SJCRH30 (cell line): ENCODE results near the gene LAT. TPM values are rescaled to one million over a fixed set of nuclear protein-coding genes. Genes with fewer than 3 reads are reported as not detected.

Experiments used
- DNase-seq, 2 experiments: peaks; one replicate each; pipeline ENCODE4 v3.0.0-alpha.2; 2015 to 2020
- H3K27ac ChIP-seq: fragments of 250-450 bp; sonication (Bioruptor Pico); 2 replicates; pipeline ENCODE4 v1.5.1; 2020; ENCODE audit warnings: mild to moderate bottlenecking, moderate library complexity
- H3K27me3 ChIP-seq: fragments of 250-450 bp; sonication (Bioruptor Pico); 2 replicates; pipeline ENCODE4 v1.5.1; 2020; ENCODE audit warnings: mild to moderate bottlenecking, moderate library complexity
- H3K36me3 ChIP-seq: fragments of 250-450 bp; sonication (Bioruptor Pico); 2 replicates; pipeline ENCODE4 v1.5.1; 2020; ENCODE audit warnings: mild to moderate bottlenecking, moderate library complexity
- H3K4me1 ChIP-seq: fragments of 250-450 bp; sonication (Bioruptor Pico); 2 replicates; pipeline ENCODE4 v1.5.1; 2020; ENCODE audit warnings: mild to moderate bottlenecking, moderate library complexity
- H3K4me3 ChIP-seq: fragments of 250-450 bp; sonication (Bioruptor Pico); 2 replicates; pipeline ENCODE4 v1.5.1; 2020; ENCODE audit warnings: mild to moderate bottlenecking, moderate library complexity
- H3K9me3 ChIP-seq: fragments of 250-450 bp; sonication (Bioruptor Pico); replicated peaks from 2 replicates; pipeline ENCODE4 v1.5.1; 2020; ENCODE audit warnings: mild to moderate bottlenecking, moderate library complexity
- total RNA-seq: library from RNA; depleted of rRNA; stranded (reverse); fragments of >200 nt; shearing (Covaris generic); gene quantifications from 2 replicates; pipeline ENCODE4 v1.2.3, GENCODE V29; 2014

The LAT gene
- total RNA-seq, 1 experiment from 2014 or later: 1.6 TPM

GRCh38 chr16:29009838-29010166 is 24.9 kb downstream of the LAT start:
- Histone ChIP-seq H3K27ac (no peak overlapping the region), H3K4me1 (no peaks in the 10 kb centered on the region), H3K27me3 (no peaks in the 10 kb centered on the region), H3K9me3 (no peaks in the 10 kb centered on the region), H3K36me3 (no peaks in the 10 kb centered on the region), H3K4me3 (no peak overlapping the region)
- no peak for DNase-seq

- DNase-seq: no peak
- Histone ChIP-seq H3K9me3 (no peaks in the 10 kb centered on the region), H3K4me3 (no peak overlapping the region), H3K36me3 (no peaks in the 10 kb centered on the region), H3K27ac (no peak overlapping the region), H3K4me1 (no peaks in the 10 kb centered on the region), H3K27me3 (no peaks in the 10 kb centered on the region)
These were observed 26.3 kb downstream of the LAT start for GRCh38 chr16:29011112-29011511.

GRCh38 chr16:29011851-29012250 is 27.0 kb downstream of the LAT start:
- H3K27me3 ChIP-seq: no peaks in the 10 kb centered on the region
- H3K4me3 ChIP-seq: no peak overlapping the region
- H3K27ac ChIP-seq: no peak overlapping the region
- no peaks in the 10 kb centered on the region for H3K36me3 ChIP-seq
- DNase-seq: no peak
- no peaks in the 10 kb centered on the region for H3K4me1 ChIP-seq
- H3K9me3 ChIP-seq: no peaks in the 10 kb centered on the region

GRCh38 chr16:29012913-29013553 is 28.2 kb downstream of the LAT start:
- no peaks in the 10 kb centered on the region for H3K27me3 ChIP-seq
- H3K9me3 ChIP-seq: no peaks in the 10 kb centered on the region
- no peak overlapping the region for H3K4me3 ChIP-seq
- H3K27ac ChIP-seq: no peak overlapping the region
- no peaks in the 10 kb centered on the region for H3K4me1 ChIP-seq
- H3K36me3 ChIP-seq: no peaks in the 10 kb centered on the region
- no peak for DNase-seq

- no peaks in the 10 kb centered on the region for H3K36me3 ChIP-seq
- H3K4me1 ChIP-seq: no peaks in the 10 kb centered on the region
- DNase-seq: no peak
- no peaks in the 10 kb centered on the region for H3K9me3 ChIP-seq
- H3K4me3 ChIP-seq: no peak overlapping the region
- no peaks in the 10 kb centered on the region for H3K27me3 ChIP-seq
- H3K27ac ChIP-seq: no peak overlapping the region
These were observed 29.8 kb downstream of the LAT start for GRCh38 chr16:29014561-29015069.

GRCh38 chr16:29022196-29022595 is 37.3 kb downstream of the LAT start:
- no peak overlapping the region for H3K27ac ChIP-seq
- H3K4me1 ChIP-seq: no peaks in the 10 kb centered on the region
- H3K36me3 ChIP-seq: no peaks in the 10 kb centered on the region
- no peaks in the 10 kb centered on the region; the same call in 1 of the 2 replicates for H3K27me3 ChIP-seq
- DNase-seq: no peak
- H3K9me3 ChIP-seq: no peaks in the 10 kb centered on the region
- H3K4me3 ChIP-seq: no peak overlapping the region

- DNase-seq: no peak
- H3K36me3 ChIP-seq: no peaks in the 10 kb centered on the region
- no peak overlapping the region for H3K27ac ChIP-seq
- no peaks in the 10 kb centered on the region for H3K4me1 ChIP-seq
- no peak overlapping the region for H3K4me3 ChIP-seq
- no peaks in the 10 kb centered on the region for H3K9me3 ChIP-seq
- H3K27me3 ChIP-seq: no peaks in the 10 kb centered on the region; the same call in 1 of the 2 replicates
These were observed 38.7 kb downstream of the LAT start for GRCh38 chr16:29023279-29024277.

GRCh38 chr16:29024278-29024677 is 39.4 kb downstream of the LAT start:
- Histone ChIP-seq H3K36me3 (no peaks in the 10 kb centered on the region), H3K4me1 (no peaks in the 10 kb centered on the region), H3K4me3 (no peak overlapping the region), H3K27ac (no peak overlapping the region), H3K27me3 (no peaks in the 10 kb centered on the region; the same call in 1 of the 2 replicates), H3K9me3 (no peaks in the 10 kb centered on the region)
- no peak for DNase-seq

- Histone ChIP-seq H3K27me3 (no peaks in the 10 kb centered on the region; the same call in 1 of the 2 replicates), H3K9me3 (no peaks in the 10 kb centered on the region), H3K36me3 (no peaks in the 10 kb centered on the region), H3K4me1 (no peaks in the 10 kb centered on the region), H3K4me3 (no peak overlapping the region), H3K27ac (no peak overlapping the region)
- DNase-seq: no peak
These were observed 40.4 kb downstream of the LAT start for GRCh38 chr16:29025218-29025617.

- H3K4me1 ChIP-seq: no peaks in the 10 kb centered on the region
- no peak overlapping the region for H3K27ac ChIP-seq
- H3K27me3 ChIP-seq: no peaks in the 10 kb centered on the region
- no peak overlapping the region for H3K4me3 ChIP-seq
- no peaks in the 10 kb centered on the region for H3K9me3 ChIP-seq
- no peak for DNase-seq
- no peaks in the 10 kb centered on the region for H3K36me3 ChIP-seq
These were observed 40.9 kb downstream of the LAT start for GRCh38 chr16:29025735-29026134.

- no peak overlapping the region for H3K4me3 ChIP-seq
- H3K27ac ChIP-seq: no peak overlapping the region
- DNase-seq: no peak
These were observed 43.8 kb downstream of the LAT start for GRCh38 chr16:29028457-29029167.

GRCh38 chr16:29029168-29029994 is 44.5 kb downstream of the LAT start:
- Histone ChIP-seq H3K36me3 (no peaks in the 10 kb centered on the region), H3K9me3 (no peaks in the 10 kb centered on the region), H3K4me1 (no peaks in the 10 kb centered on the region), H3K4me3 (peak overlapping the region; percentile 11; the same call in 1 of the 2 replicates), H3K27ac (no peak overlapping the region), H3K27me3 (no peaks in the 10 kb centered on the region)
- DNase-seq: peak; percentile 47 to 54

More at GRCh38 chr16:29028457-29029167, 43.8 kb downstream of the LAT start:
- Histone ChIP-seq H3K4me1 (no peaks in the 10 kb centered on the region), H3K27me3 (no peaks in the 10 kb centered on the region), H3K36me3 (no peaks in the 10 kb centered on the region), H3K9me3 (no peaks in the 10 kb centered on the region)

- H3K4me3 ChIP-seq: no peak overlapping the region
- H3K36me3 ChIP-seq: no peaks in the 10 kb centered on the region
- no peak overlapping the region for H3K27ac ChIP-seq
- H3K27me3 ChIP-seq: no peaks in the 10 kb centered on the region
- no peak for DNase-seq
- H3K4me1 ChIP-seq: no peaks in the 10 kb centered on the region
- no peaks in the 10 kb centered on the region for H3K9me3 ChIP-seq
These were observed 45.4 kb downstream of the LAT start for GRCh38 chr16:29030086-29030840.
